GM19467 (cell line): ENCODE measurements around the gene PAM.

Source experiments
- ATAC-seq: cut with Tn5 transposase; IDR thresholded peaks from one replicate; pipeline ENCODE4 v1.9.1; 2021; ENCODE audit warnings: mild to moderate bottlenecking, moderate library complexity; ENCODE audit not compliant: unreplicated experiment

PAM gene

DNA sequence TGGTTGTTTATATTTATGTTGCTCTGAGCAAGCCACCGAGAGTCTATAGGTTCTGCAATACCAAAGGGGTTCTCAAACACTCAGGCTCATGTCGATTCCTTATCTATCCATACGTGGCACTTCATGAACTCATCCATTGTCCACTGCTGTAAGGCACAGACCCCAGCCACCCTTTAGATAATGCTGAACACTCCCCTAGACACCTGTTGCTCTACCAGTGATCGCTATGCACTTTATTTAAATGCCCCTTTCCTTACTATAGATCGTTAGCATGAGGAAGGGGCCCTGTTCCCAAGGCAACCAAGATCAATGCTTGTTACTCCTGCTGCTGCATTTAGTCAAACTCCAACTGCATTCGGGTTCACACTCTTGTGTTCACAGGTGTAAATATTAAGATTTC is 171.9 kb downstream of the PAM start:
- ATAC-seq = no peak

DNA sequence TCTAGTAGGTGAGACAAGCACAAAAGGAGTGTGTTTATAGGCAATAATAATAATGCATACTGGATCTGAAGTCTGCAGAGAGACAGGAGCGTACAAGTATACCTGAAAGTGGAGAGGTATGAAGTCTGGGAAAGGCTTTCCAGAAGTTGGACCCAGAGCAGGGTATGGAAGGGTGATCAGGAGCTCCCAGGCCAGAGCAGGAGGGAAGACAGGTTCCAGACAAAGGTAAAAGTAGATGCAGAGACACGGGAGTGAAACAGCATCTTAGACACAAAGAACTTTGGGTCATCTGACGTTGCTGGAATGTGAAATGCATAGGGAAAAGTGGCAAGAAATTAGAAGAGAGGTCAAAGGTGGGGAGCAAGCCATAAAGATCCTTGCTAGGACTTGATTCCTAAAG is 175.1 kb downstream of the PAM start:
- ATAC-seq = no peak

DNA sequence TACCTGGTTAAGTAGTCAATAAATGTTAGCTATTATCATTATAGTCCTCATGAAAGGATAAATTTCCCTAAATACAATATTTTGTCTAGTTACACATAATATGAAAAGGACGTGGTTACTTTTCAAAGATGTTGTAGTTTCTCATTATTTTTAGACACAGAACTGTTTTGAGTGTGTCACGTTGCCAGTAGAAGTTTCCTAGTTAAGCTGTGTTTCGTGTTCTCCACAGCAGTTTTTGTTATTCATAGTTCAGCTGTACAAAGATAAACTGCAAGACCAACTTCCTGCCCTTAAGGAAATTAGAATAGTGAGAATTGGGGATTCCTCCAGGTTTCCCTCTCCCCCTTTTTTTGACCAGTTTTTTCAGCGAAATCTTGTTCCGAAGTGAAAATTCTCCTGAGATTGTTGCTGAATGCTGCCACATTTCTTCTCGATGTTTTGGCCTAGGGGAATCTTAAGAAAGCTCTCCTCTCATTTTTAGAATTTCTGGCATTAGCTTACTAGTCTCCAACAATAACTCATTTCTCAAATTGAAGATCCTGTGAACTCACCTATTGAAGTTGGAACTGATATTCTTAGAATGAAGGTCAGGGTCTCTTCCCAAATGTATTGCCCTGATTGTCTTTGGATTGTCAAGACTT is 176.1 kb downstream of the PAM start:
- no peak for ATAC-seq

DNA sequence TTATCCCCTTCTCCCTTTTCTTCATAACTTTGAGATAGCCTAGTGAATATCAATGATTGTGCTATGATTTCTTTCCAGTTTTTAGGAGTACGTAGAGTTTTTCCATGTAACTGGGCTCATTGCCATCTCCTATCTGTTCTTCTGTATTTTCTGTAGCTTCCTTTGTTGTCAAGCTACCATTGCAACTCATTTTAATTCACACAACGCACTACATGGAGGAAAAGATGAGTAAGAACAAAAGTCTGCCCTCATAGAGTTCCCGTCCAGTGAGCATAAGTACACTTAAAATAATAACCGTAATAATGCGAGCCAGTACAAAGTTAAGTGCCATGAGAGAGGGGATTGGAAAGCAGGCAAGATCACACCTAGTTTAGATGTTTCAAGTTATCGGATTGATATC is 177.7 kb downstream of the PAM start:
- ATAC-seq = no peak

DNA sequence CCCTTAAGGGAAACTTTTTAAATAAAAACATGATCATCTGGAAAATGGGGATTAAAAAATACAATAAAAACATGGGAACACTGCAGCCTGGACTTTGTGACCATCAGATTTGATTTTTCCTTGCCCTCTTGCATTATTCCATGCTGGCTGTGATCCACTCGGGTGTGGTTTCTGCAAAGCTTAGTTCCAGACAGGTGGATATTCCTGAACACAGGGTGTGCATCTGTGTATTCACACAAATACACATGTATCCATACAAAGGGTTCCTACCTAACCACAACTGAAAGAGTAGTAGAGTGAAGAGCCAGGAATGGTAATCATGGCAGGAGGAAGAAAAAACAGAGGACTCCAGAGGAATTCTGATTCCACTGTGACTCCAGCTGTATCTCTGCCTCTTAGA is 178.2 kb downstream of the PAM start:
- no peak for ATAC-seq

DNA sequence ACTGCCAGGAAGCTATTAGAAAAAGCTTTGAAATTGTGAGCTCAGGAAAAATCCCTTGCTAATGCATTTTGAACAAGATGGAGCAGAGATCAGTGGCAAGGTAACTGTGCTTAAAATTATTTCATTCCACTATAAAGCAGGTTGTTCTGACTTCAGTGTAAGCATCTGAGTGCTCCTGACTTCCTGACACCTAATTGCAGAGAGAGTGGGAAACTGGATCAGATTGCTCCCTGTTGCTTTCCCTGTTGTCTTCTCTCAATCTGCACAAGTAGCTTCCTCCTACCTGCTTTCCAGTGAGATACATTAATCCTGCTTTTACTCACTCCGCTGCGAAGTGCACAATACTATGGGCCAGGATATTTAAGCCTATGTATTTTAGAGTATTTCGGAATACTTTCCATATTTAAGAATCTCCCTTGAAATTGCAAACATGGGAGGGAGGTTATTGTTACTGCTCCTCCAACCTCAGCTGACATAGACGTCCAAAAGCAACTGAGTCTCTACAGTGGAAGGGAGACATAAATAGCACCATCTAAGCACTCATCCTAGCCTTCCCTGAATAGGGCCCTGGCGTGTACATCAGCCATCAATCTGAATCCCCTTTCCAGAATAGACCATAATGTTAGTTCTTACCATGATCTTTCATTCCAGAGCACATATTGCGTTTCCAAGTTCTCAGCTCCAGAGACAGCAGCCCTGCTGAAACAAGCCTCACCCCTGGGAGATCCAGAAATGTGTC is 178.8 kb downstream of the PAM start:
- ATAC-seq = no peak

DNA sequence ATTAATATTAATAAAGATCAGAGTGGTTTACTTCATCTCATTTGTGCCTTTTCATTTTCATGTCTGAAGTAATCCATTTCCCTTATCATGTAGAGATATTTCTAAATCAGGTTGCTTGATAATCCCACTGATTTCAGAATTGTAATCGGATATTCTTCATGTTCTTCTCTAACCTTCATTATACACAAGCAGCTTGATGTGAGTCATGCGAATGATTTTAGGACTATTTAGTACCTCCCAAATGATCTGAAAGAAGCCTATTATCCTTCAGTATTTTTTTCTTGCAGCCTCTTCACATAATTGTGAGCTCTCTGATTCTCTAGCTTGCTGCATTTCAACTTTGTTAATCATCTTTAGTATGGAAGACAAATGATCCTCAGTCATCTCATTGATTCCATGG is 182.8 kb downstream of the PAM start:
- no peak for ATAC-seq

DNA sequence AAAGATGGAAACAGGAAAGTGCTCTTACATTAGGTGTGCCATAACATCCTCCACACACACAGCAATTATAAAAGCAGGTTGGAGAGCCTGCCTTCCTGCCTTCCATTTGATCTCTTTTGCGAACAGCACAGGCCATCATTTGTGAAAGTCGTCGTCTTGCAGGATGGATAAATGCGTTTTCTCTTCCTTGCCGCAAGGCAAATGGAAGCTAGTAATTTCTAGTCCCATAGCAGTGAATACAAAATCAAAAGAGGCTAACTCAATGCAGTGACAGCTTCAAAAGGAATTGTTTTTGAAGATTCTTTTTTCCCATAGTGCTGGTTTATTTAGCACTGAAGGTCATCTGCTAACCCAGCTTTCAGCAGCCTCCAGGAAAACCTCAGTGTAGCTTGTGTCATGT is 186.0 kb downstream of the PAM start:
- ATAC-seq = no peak

DNA sequence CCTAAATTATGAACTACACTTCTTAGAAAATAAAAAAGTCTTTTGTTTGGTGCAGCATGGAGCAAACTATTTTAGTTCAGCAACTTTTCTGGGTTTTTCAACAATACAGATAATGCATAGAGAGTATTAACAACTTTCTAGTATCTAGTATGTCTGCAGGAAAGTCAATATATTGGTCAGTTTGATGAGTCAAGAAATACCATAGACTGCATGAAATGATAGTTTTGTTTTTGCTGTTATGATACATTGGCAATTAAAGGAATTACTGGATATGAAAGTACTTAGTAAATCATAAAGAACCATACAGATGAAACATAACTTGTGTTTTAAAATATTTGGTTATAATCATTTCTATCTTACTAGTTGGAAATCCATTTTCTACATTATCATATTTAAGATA is 191.3 kb downstream of the PAM start:
- ATAC-seq = no peak

DNA sequence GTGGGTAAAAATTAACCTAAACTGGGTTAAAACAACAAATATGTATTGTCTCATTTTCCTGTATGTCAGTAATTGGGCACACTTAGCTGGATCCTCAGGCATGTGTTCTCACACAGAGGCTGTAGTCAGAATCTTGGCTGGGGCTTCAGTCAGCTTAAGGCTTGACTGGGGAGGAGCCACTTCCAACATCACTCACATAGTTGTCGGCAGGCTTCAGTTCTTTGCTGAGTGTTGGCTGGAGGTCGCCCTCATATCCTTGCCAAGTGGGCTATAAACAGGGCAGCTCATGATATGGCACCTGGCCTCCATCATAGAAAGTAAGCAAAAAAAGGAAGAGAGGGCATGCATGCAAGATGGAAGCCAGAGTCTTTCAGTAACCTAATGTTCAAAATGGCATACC is 191.9 kb downstream of the PAM start:
- ATAC-seq = no peak

DNA sequence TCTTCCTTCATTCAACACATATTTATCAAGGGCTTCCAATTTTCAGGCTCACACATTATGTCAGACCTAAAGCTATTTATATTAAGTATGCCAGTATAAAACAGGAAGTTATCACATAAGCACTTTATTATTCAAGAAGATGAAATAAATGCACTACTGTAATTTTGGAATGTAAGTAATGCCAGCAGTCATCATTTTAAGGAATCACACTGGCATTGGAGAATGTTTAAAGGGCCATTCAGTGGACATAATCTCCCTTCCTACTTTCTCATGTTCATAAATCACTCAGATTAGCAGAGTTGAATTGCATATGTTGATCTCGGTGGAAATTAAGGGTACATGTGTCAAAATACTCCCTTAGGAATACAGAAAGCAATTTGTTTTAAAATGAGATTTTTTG is 200.4 kb downstream of the PAM start:
- ATAC-seq = no peak

DNA sequence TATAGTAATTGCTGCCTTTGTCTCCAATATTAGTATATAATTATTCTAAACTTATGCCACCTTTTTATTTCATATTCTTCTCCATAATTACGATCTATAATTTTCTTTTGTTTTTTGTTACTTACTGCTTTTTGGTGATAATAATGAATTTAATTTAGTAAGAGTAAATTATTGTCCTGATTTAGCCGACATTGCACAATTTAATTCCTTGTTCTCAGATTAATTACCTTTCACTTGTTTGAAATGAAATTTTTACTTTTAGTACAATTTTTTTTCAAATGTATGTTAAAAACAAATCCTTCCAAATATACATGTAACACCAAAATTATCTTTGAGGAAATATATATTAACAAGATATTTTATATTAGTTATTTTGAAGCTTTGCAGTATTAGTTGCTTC is 201.5 kb downstream of the PAM start:
- no peak for ATAC-seq

DNA sequence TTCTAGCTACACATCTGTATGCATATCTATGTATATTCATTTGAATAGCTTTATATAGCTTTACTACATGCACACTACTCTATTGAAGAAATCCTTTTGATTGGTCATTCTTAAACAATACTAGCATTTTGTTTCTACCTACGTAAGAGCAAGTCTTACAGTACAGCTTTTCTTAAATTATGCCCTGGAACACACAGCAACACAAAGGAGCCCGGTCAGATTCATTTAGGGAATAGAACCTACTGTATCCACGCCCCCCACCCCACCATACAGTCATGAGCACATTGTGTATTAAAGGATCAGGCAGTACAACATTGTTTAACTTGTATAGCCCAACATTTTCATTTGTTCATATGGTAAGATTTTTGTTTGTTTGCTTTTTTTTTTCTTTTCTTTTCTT is 202.0 kb downstream of the PAM start:
- ATAC-seq = no peak

DNA sequence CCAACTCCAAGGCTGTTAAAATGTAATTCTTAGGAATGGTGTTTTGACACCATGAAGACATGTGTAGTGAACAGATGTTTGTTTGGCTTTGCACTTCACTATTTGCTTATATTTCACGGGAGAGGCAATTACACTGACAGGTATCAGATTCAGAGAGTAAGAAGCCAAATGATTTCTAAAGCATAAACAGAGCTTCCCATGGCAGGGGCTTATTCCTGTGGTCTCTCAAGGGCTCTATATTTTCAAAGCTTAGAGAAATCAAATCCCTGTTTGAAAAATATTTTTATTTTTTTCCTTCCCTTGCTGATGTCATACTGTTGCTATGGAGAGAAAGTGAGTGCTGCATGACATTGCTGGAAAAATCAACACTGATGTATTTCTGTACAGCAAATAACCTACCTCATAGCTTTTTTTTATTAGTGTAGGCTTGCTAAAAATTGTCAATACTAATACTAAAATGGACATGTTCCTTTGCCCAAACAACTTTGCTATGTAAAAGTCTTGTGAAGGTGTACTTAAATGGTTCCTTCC is 203.4 kb downstream of the PAM start:
- no peak for ATAC-seq

DNA sequence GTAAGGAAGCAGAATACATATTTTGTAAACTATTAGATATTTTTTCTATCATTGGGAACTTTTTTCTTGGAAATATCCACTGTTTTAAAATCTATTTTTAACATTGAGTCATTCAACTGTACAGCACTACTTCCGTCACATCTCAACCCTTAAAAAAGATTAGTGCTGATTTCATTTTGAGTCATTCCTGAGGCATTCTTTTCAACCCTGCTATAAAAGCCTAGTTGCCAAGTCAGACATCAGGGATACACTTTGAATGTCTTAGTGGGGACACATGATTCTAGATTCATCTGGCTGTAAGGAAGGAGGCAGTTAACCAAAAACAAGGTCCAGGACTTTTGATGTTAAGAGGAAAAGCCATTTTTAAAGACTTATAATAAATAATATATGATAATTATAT is 203.9 kb downstream of the PAM start:
- ATAC-seq = no peak

DNA sequence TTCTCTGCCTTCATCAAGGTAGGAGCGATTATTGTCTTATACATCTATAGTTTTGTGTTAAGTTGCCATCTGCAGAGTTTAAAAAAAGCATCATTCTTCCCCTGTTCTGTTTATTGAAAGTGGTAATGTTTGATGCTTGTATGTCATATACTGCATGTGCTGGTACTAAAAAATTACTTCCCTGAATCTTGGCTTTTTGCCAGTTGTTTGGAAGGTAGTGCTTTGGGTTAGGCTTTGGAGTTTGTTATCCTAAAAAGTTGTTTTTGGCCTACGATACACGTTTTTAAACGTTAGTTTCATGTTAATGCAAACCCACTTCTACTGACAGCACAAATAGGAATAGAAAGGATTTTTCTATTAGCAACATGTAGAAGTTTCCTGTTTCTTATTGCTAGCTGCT is 206.6 kb downstream of the PAM start:
- ATAC-seq = no peak

DNA sequence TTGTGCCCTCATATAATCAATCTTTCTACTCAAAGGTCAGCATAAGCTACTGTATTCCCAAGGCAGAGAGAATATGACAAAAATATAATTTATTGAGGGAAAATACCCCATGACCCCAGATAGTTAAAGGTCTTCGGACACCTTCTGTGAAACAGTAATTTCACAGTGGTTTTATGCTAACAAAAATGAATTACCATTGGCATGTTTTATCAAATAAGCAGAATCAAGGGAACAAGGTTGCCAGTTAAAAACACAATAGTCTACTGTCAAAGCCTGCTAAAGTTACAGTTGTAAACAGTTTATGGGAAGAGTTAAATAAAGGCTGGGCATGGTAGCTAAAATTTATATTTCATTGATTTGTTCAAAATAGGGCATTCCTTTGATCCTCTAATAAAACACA is 210.5 kb downstream of the PAM start:
- ATAC-seq = no peak

DNA sequence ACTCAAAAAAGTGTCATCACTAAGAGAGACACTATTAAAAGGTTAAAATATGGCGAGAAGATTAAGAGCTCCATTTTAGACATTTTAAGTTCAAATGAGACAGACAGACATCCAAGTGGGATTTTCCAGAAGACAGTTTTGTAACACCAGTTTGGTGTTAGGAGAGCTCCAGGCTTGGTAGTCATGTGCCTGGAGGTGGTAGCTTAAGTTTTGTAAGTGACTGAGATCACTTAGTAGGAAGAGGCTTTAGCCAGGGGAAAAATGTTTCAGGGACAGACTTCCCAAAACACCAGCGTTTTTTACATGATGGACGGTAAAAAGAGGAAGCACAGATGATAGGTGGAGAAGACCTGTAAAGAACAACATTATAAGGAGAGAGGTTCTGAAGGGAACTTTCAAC is 214.5 kb downstream of the PAM start:
- no peak for ATAC-seq

DNA sequence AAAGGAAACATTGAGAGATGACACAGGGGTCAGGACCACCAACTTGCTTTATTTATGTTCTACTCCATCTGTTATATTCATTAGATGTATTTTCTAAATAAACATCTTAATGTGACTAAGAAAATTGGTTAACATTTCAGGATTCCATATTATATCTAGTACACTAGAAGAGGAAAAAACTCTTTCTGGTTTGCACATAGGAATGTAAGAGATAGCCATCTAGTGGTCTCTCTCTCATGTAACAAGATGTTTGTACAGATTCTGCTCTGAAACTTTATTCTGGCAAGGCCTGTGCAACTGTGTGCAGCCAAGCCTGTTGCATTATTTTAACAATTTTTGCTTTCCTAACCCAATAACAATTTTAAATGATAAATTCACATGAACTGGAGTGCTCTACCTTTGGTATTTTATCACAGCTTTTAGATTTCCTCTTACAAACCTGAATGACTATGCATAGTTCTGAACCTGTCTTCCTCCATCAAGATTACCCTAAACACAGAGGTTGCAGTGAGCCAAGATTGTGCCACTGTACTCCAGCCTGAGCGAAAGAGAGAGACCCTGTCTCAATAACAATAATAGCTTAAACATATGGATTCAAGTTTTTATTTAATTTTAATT is 216.7 kb downstream of the PAM start:
- ATAC-seq = no peak

DNA sequence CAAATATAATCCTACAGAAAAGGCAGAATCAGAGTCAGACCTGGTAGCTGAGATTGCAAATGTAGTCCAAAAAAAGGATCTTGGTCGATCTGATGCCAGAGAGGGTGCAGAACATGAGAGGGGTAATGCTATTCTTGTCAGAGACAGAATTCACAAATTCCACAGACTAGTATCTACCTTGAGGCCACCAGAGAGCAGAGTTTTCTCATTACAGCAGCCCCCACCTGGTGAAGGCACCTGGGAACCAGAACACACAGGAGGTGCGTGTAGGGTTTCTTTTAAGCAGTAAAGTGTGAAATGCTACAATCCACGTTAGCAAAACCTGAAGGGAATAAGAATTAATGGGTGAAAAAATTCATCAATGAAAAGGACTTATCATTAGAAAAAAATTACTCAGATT is 219.1 kb downstream of the PAM start:
- no peak for ATAC-seq

DNA sequence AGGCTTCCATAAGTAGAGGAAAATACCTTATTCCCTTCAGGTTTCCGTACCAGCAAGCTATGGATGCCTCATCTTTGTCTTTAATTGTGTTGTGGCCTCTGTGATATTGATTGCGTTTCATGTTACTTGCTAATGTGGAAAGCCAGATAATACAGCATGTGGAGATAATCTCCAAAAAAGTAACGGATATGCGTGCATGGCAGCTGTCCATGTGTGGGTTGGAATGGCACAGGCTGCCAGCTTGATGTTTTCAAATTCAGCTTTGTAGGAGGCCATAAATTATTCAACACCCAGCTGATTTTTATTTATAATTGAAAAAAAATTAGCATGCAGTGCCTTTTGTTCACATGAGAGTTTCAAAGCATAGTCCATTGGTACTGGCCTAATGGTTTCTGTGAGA is 219.9 kb downstream of the PAM start:
- no peak for ATAC-seq

DNA sequence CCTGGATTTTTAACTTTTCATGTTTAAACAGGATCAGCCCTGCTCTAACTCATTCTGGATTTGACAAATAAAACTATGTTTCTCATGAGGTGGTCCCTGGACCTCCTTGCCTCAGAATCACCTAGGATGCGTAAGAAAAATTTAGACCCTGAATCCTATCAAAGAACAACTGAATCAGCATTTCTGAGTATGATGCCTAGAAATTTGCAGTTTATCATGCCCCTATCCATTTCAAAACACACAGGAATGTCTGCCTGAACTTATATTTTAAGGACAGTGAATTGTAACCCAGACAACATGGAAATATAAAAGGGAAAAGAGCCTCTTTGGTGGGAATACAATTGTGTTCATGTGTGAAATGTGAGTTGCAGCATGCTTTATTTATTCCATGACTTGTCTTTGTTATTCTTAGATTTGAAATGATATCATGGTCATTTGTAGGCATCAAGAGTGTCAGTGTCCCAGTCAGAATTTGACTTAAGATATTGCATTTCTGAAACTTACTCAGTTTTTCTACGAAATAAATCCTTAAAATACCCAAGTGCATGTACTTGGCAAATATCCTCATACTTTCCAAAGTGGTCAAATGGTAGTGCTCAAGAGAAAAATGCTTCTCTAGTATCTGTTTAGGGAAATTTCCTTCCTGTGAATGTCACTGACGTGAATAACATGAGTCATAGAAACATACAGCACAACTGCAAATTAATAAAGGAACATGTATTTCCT is 220.5 kb downstream of the PAM start:
- no peak for ATAC-seq
